Measurements from ENCODE around the gene KCNK1.

KCNK1 gene

GRCh38 chr1:233624289-233624688 lies 10.4 kb downstream of the KCNK1 start:
- TF ChIP-seq CTCF (IDR thresholded peaks at IDR 0.05; ENCODE audit: low read depth, low read length) = no peak
- DNase-seq (ENCODE audit: low read depth, low spot score) = no peak
- in situ Hi-C loops (cut with HindIII; ENCODE audit: low sequenced_read_pairs) = no loop called here
- H3K4me3 ChIP-seq (ENCODE audit: low read depth, low read length) = no peak overlapping the region

GRCh38 chr1:233625087-233625486 lies 11.2 kb downstream of the KCNK1 start:
- DNase-seq (ENCODE audit: low read depth, low spot score) = no peak
- in situ Hi-C loops (cut with HindIII; ENCODE audit: low sequenced_read_pairs) = no loop called here
- no peak for TF ChIP-seq CTCF (IDR thresholded peaks at IDR 0.05; ENCODE audit: low read depth, low read length)
- no peak overlapping the region for H3K4me3 ChIP-seq (ENCODE audit: low read depth, low read length)

GRCh38 chr1:233625510-233625981 lies 11.6 kb downstream of the KCNK1 start:
- in situ Hi-C loops (cut with HindIII; ENCODE audit: low sequenced_read_pairs) = no loop called here
- TF ChIP-seq CTCF (IDR thresholded peaks at IDR 0.05; ENCODE audit: low read depth, low read length) = no peak
- H3K4me3 ChIP-seq (ENCODE audit: low read depth, low read length) = no peak overlapping the region
- DNase-seq (ENCODE audit: low read depth, low spot score) = no peak

GRCh38 chr1:233627376-233627775 lies 13.5 kb downstream of the KCNK1 start:
- no peak for TF ChIP-seq CTCF (IDR thresholded peaks at IDR 0.05; ENCODE audit: low read depth, low read length)
- DNase-seq (ENCODE audit: low read depth, low spot score) = no peak
- H3K4me3 ChIP-seq (ENCODE audit: low read depth, low read length) = no peak overlapping the region
- in situ Hi-C loops (cut with HindIII; ENCODE audit: low sequenced_read_pairs) = no loop called here

GRCh38 chr1:233627823-233628222 lies 13.9 kb downstream of the KCNK1 start:
- no peak overlapping the region for H3K4me3 ChIP-seq (ENCODE audit: low read depth, low read length)
- in situ Hi-C loops (cut with HindIII; ENCODE audit: low sequenced_read_pairs) = no loop called here
- TF ChIP-seq CTCF (IDR thresholded peaks at IDR 0.05; ENCODE audit: low read depth, low read length) = no peak
- no peak for DNase-seq (ENCODE audit: low read depth, low spot score)

- in situ Hi-C loops (cut with HindIII; ENCODE audit: low sequenced_read_pairs) = no loop called here
These were observed 15.5 kb downstream of the KCNK1 start for GRCh38 chr1:233629305-233629935.

More at GRCh38 chr1:233629305-233629935, 15.5 kb downstream of the KCNK1 start:
- no peak for TF ChIP-seq CTCF (IDR thresholded peaks at IDR 0.05; ENCODE audit: low read depth, low read length)
- no peak overlapping the region for H3K4me3 ChIP-seq (ENCODE audit: low read depth, low read length)
- DNase-seq (ENCODE audit: low read depth, low spot score) = no peak
